WERI-Rb-1 (cell line): ENCODE results near the gene PRKCA.

Experiments used
- DNase-seq: peaks from one replicate; pipeline ENCODE4 v3.0.0-alpha.2; 2020
- H3K27ac ChIP-seq: fragments of 250-450 bp; sonication (Bioruptor Pico); 2 replicates; pipeline ENCODE4 v1.5.1; 2020; ENCODE audit warnings: mild to moderate bottlenecking, moderate library complexity
- H3K27me3 ChIP-seq: fragments of 250-450 bp; sonication (Bioruptor Pico); 2 replicates; pipeline ENCODE4 v1.5.1; 2021; ENCODE audit warnings: mild to moderate bottlenecking, low read depth, moderate library complexity; ENCODE audit not compliant: insufficient read depth, severe bottlenecking
- H3K36me3 ChIP-seq: fragments of 250-450 bp; sonication (Bioruptor Pico); 2 replicates; pipeline ENCODE4 v1.5.1; 2020; ENCODE audit warnings: mild to moderate bottlenecking, moderate library complexity
- H3K4me3 ChIP-seq: 2 replicates; pipeline ENCODE4 v1.5.1; 2011; ENCODE audit warnings: low read depth, mild to moderate bottlenecking, control low read depth, low read length
- H3K9me3 ChIP-seq: fragments of 250-450 bp; sonication (Bioruptor Pico); 2 replicates; pipeline ENCODE4 v1.5.1; 2021; ENCODE audit warnings: mild to moderate bottlenecking, moderate library complexity; ENCODE audit not compliant: severe bottlenecking
- TF ChIP-seq, protein P1 (sequence below): IDR thresholded peaks from 2 replicates; pipeline ENCODE4 v1.5.1; 2011; ENCODE audit warnings: low read depth, mild to moderate bottlenecking, control low read depth, inconsistent platforms, low read length

Gene PRKCA

DNA sequence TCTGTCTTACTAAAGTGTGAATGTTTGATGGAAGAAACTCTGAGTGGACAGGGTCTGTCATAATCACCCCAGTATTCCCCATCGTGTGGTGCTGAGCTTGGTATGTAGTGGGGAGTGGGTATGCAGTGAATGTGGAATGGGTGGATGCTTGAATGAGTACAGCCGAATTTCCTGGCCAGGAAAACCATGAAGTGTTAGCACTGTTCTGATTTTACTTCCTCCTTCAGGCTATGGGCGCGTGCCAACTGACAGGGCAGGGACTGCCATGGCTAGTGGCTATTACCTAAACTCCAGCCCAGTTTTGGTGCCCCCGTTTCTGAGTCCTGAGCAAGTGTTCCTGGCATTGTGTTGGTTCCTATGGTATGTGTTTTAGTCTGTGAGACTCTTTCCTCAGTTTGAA lies 48.6 kb downstream of the PRKCA start:
- no peaks in the 10 kb centered on the region for H3K36me3 ChIP-seq
- no peak for DNase-seq
- no peak overlapping the region for H3K27ac ChIP-seq
- TF ChIP-seq, protein P1, sequence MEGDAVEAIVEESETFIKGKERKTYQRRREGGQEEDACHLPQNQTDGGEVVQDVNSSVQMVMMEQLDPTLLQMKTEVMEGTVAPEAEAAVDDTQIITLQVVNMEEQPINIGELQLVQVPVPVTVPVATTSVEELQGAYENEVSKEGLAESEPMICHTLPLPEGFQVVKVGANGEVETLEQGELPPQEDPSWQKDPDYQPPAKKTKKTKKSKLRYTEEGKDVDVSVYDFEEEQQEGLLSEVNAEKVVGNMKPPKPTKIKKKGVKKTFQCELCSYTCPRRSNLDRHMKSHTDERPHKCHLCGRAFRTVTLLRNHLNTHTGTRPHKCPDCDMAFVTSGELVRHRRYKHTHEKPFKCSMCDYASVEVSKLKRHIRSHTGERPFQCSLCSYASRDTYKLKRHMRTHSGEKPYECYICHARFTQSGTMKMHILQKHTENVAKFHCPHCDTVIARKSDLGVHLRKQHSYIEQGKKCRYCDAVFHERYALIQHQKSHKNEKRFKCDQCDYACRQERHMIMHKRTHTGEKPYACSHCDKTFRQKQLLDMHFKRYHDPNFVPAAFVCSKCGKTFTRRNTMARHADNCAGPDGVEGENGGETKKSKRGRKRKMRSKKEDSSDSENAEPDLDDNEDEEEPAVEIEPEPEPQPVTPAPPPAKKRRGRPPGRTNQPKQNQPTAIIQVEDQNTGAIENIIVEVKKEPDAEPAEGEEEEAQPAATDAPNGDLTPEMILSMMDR: no peak
- H3K27me3 ChIP-seq: no peaks in the 10 kb centered on the region
- H3K4me3 ChIP-seq: no peak overlapping the region
- no peaks in the 10 kb centered on the region for H3K9me3 ChIP-seq

DNA sequence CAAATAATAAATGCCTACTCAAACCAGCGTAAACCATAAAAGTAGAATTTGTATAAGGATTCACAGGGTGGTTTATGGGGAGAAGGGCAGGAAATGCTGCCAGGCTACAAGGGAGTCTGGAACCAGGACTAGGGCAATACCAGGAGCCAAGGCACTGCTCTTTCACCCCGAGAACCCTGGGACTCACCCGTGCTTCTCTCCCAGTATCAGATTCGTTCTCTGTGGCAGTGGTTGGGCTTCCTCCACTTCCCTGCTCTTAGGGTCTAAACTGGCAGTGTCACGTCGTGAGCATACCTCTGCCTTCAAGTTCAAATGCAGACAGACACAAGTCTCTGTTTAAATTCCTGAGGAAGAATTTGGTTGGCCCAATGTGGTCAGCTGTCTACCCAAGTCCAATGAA lies 49.3 kb downstream of the PRKCA start:
- Histone ChIP-seq H3K27me3 (no peaks in the 10 kb centered on the region), H3K27ac (no peak overlapping the region), H3K9me3 (no peaks in the 10 kb centered on the region), H3K4me3 (no peak overlapping the region), H3K36me3 (no peaks in the 10 kb centered on the region)
- DNase-seq: no peak
- TF ChIP-seq, protein P1: no peak

DNA sequence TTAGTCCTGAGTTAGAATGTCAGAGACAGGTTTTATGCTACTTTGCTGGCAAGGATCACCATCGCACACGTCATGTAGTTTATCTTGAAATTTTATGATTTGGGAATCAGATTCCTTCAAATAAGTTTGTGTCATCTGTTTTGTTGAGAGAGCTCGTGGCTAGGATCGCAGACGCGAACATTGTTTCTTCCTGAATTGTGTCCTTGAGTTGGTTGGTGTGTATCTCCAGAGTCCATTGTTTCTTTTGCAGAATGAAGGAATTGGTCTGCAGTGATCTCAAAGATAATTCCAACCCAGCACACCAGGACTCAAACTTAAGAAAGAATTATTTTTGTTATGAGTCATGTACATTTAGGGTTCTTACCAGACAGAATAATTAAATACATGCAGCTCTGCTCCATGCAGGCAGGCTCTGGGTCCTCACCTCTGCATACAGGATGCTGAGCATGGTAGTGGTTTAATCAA lies 51.6 kb downstream of the PRKCA start:
- no peaks in the 10 kb centered on the region for H3K9me3 ChIP-seq
- TF ChIP-seq, protein P1: no peak
- no peak overlapping the region for H3K4me3 ChIP-seq
- no peak for DNase-seq
- H3K36me3 ChIP-seq: no peaks in the 10 kb centered on the region
- no peak overlapping the region for H3K27ac ChIP-seq
- no peaks in the 10 kb centered on the region for H3K27me3 ChIP-seq

DNA sequence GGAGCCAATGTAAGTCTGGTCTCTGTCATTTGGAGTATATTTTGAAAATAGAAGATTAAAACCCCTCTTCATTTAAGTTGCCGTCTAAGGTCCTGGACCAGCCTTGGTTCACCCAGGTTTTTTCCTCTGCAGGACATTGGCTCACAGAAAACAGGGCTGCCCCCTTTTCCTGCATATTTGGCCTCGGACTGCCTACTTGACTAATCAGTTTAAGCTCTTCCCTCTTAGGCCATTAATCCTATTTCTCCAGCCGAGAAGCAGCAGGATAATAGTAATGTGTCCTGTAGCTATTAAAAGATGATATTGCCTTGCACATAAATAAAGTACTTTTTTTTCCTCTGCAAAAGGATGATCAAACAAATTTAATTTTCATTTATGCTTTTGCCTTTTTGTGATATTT lies 52.1 kb downstream of the PRKCA start:
- H3K27ac ChIP-seq: no peak overlapping the region
- H3K27me3 ChIP-seq: no peaks in the 10 kb centered on the region
- H3K9me3 ChIP-seq: no peaks in the 10 kb centered on the region
- no peak overlapping the region for H3K4me3 ChIP-seq
- DNase-seq: peak; percentile 62
- no peaks in the 10 kb centered on the region for H3K36me3 ChIP-seq
- TF ChIP-seq, protein P1: no peak

DNA sequence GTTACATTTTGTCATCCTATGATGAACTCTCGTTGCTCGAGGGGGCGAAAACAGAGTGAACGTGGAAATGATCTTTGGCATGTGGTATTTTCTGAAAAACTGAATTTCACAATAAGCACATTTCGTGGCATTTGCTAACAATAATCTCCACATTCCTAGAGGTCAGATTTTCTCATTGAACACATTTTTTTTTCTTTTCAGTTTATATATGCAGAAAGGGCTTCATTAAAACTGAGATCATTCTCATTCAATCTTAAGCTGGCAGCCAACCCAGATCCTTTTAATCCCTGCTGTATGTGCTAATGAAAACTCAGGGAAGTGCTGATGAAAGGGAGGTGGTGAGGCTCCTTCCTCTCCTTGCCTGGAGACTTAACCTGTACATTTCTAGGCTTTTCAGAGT lies 52.6 kb downstream of the PRKCA start:
- no peaks in the 10 kb centered on the region for H3K9me3 ChIP-seq
- H3K4me3 ChIP-seq: no peak overlapping the region
- H3K27ac ChIP-seq: no peak overlapping the region
- TF ChIP-seq, protein P1: no peak
- H3K36me3 ChIP-seq: no peaks in the 10 kb centered on the region
- peak; percentile 24 for DNase-seq
- no peaks in the 10 kb centered on the region for H3K27me3 ChIP-seq

DNA sequence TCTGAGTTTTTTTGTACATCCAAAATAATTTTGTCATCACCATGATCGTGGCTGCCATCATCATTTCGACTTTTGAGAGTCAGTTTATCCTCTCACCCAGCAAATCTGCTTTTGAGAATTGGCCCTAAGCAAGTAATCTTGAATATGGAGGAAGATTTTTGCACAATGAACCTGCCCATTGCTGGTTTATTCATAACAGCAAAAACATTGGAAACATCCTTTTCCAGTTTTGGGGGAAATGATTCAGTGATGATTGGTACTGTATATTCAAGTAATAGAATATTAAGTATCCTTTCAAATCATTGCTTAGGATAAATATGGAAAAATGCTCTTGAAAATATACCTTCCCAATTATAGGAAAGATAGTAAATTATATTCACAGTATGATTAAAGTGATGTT lies 53.1 kb downstream of the PRKCA start:
- no peak overlapping the region for H3K4me3 ChIP-seq
- no peaks in the 10 kb centered on the region for H3K9me3 ChIP-seq
- no peak overlapping the region for H3K27ac ChIP-seq
- TF ChIP-seq, protein P1: no peak
- no peaks in the 10 kb centered on the region for H3K27me3 ChIP-seq
- no peaks in the 10 kb centered on the region for H3K36me3 ChIP-seq
- no peak for DNase-seq
